ENCODE results near the gene SLC7A6. TPM values are rescaled to one million over a fixed set of nuclear protein-coding genes. Genes with fewer than 3 reads are reported as not detected.

Gene SLC7A6
- polyA plus RNA-seq, 2 of the 4 experiments (the other 2 are of a cell fraction): 31.1 to 32.9 TPM

GRCh38 chr16:68344252-68344651, 79.9 kb downstream of the SLC7A6 start (continued):
- TF ChIP-seq FOSB (CRISPR knock-in tag; IDR thresholded peaks at IDR 0.05) (no peak), PBX3 (IDR thresholded peaks at IDR 0.05) (no peak), EHF (CRISPR knock-in tag; IDR thresholded peaks at IDR 0.05) (no peak), CBX2 (IDR thresholded peaks at IDR 0.05; ENCODE audit: borderline replicate concordance, low read depth) (no peak), RARB (CRISPR knock-in tag; IDR thresholded peaks at IDR 0.05) (no peak)

- no peak overlapping the region for H3K4me2 ChIP-seq
- H3K4me3 ChIP-seq: no peak overlapping the region
- H3K27ac ChIP-seq: no peak overlapping the region
- WGBS (ENCODE audit: missing lambda C conversion rate): 95% methylated on average over 11 of the region's 11 CpGs
- FAIRE-seq (no peak), DNase-seq (ENCODE audit: low read depth in 1 of 2, low spot score in 1 of 2) (no peak), ATAC-seq (no peak)
- CTCF ChIA-PET: interaction anchor here (1.2 to 4.4 kb wide), 3 partner anchors 15 to 84 kb away, joined by 5 to 22 read pairs (median 5); no protein-coding TSS in a partner anchor
- POLR2A ChIA-PET: no interaction called here
- no peaks in the 10 kb centered on the region for H3K9me3 ChIP-seq
- H3K4me1 ChIP-seq: no peaks in the 10 kb centered on the region
- TF ChIP-seq FOSL2 (IDR thresholded peaks at IDR 0.05) (no peak), FOSL2 (CRISPR knock-in tag; IDR thresholded peaks at IDR 0.05) (no peak), ELK1 (IDR thresholded peaks at IDR 0.05; ENCODE audit: low read depth, low read length) (no peak), RARB (CRISPR knock-in tag; IDR thresholded peaks at IDR 0.05) (no peak), GATA3 (IDR thresholded peaks at IDR 0.05; ENCODE audit: borderline replicate concordance) (no peak), CHD4 (IDR thresholded peaks at IDR 0.05; ENCODE audit: borderline replicate concordance) (no peak), ZSCAN20 (CRISPR knock-in tag; IDR thresholded peaks at IDR 0.05) (no peak), PHF8 (IDR thresholded peaks at IDR 0.05; ENCODE audit: borderline replicate concordance, low read depth) (no peak), EHMT2 (IDR thresholded peaks at IDR 0.05; ENCODE audit: low read depth) (no peak), RFX5 (IDR thresholded peaks at IDR 0.05) (no peak), RNF2 (IDR thresholded peaks at IDR 0.05; ENCODE audit: borderline replicate concordance, low read depth) (no peak), FOSB (CRISPR knock-in tag; IDR thresholded peaks at IDR 0.05) (no peak), SREBF2 (IDR thresholded peaks at IDR 0.05) (no peak), ESRRA (IDR thresholded peaks at IDR 0.05; ENCODE audit: borderline replicate concordance, low read length) (no peak), E2F6 (IDR thresholded peaks at IDR 0.05; ENCODE audit: borderline replicate concordance, low read depth) (no peak), RCOR1 (IDR thresholded peaks at IDR 0.05; ENCODE audit: low read depth, low read length) (no peak), CHD2 (IDR thresholded peaks at IDR 0.05; ENCODE audit: low read length, partially characterized antibody) (no peak), CTCF (IDR thresholded peaks at IDR 0.05) (no peak), CEBPB (IDR thresholded peaks at IDR 0.05) (no peak), REST (IDR thresholded peaks at IDR 0.05) (no peak), TP53 (CRISPR knock-in tag; IDR thresholded peaks at IDR 0.05) (no peak)
Measured at GRCh38 chr16:68345351-68345810, 81.1 kb downstream of the SLC7A6 start.
